GM12878 (cell line): ENCODE measurements around the gene NIPA2. TPM values are rescaled to one million over a fixed set of nuclear protein-coding genes. Genes with fewer than 3 reads are reported as not detected.

ENCODE experiments used
- ATAC-seq: fragments of 200-7000 bp; cut with Tn5 transposase; 3 replicates; pipeline ENCODE4 v1.9.1; 2020; ENCODE audit warnings: mild to moderate bottlenecking, moderate library complexity
- BruUV-seq: library from RNA; stranded (reverse); fragments of 400-500 nt; replicated peaks from 2 replicates; lab custom pipeline; 2021; lab: Mats Ljungman, UMichigan
- CTCF ChIA-PET: fragments of 300-600 bp; sonication (Branson Sonifier 250); formaldehyde crosslinking; extraction: SDS; loops from one replicate; lab custom pipeline; 2021; ENCODE audit warnings: inconsistent platforms; lab: Yijun Ruan, JAX
- POLR2A ChIA-PET: fragments of 350-600 bp; formaldehyde crosslinking; extraction: SDS; loops from one replicate; lab custom pipeline; 2021; ENCODE audit warnings: inconsistent platforms; lab: Charles Lee
- RAD21 ChIA-PET: fragments of 300-600 bp; sonication (Branson Sonifier 250); formaldehyde crosslinking; loops from one replicate; lab custom pipeline; 2023; ENCODE audit warnings: antibody characterized with exemption; ENCODE audit not compliant: unreplicated experiment; lab: Charles Lee
- SMC1A ChIA-PET: fragments of 300-600 bp; sonication (Branson Sonifier 250); formaldehyde crosslinking; loops from one replicate; lab custom pipeline; 2023; ENCODE audit not compliant: unreplicated experiment, uncharacterized antibody; lab: Charles Lee
- DNase-seq: peaks from one replicate; pipeline ENCODE4 v3.0.0-alpha.2; 2011; ENCODE audit warnings: low read depth, low spot score
- FAIRE-seq: peaks from 3 replicates; lab custom pipeline; 2011; peaks lifted over from hg19 to GRCh38; lab: Jason Lieb, UNC
- H2AFZ ChIP-seq: 2 replicates; pipeline ENCODE4 v1.6.0; 2011; ENCODE audit warnings: low read depth, low read length, control low read depth; ENCODE audit not compliant: control insufficient read depth
- H3K27ac ChIP-seq: 2 replicates; pipeline ENCODE4 v1.5.1; 2011; ENCODE audit warnings: control low read depth; ENCODE audit not compliant: control insufficient read depth, insufficient read depth
- H3K27me3 ChIP-seq, 2 experiments: replicated peaks in 1 of 2; 2 replicates each; pipeline versions ENCODE4 v1.6.0 to v1.6.1; 2011; ENCODE audit warnings: low read length in 1 of 2; ENCODE audit not compliant: control insufficient read depth in 2 of 2, insufficient read depth in 2 of 2
- H3K36me3 ChIP-seq, 2 experiments: 2 replicates each; pipeline ENCODE4 v1.5.1; 2011; ENCODE audit warnings: low read length in 1 of 2; ENCODE audit not compliant: control insufficient read depth in 2 of 2, insufficient read depth in 2 of 2
- H3K4me1 ChIP-seq: 2 replicates; pipeline ENCODE4 v1.6.1; 2011; ENCODE audit warnings: mild to moderate bottlenecking, low read length, moderate library complexity, mixed read lengths; ENCODE audit not compliant: control insufficient read depth, insufficient read depth
- H3K4me2 ChIP-seq: 2 replicates; pipeline ENCODE4 v1.6.0; 2011; ENCODE audit warnings: control low read depth; ENCODE audit not compliant: control insufficient read depth, insufficient read depth
- H3K4me3 ChIP-seq: fragments of 200-600 bp; sonication (generic); 2 replicates; pipeline ENCODE4 v1.5.1; 2016
- H3K79me2 ChIP-seq: 2 replicates; pipeline ENCODE4 v1.6.0; 2011; ENCODE audit warnings: low read length; ENCODE audit not compliant: control insufficient read depth, insufficient read depth
- H3K9ac ChIP-seq: 2 replicates; pipeline ENCODE4 v1.8.0; 2011; ENCODE audit warnings: low read length, control low read depth, mixed read lengths; ENCODE audit not compliant: control insufficient read depth, insufficient read depth
- H3K9me3 ChIP-seq: replicated peaks from 3 replicates; pipeline ENCODE4 v1.5.1; 2011; ENCODE audit warnings: mild to moderate bottlenecking, low read length; ENCODE audit not compliant: control insufficient read depth, insufficient read depth
- H4K20me1 ChIP-seq: 2 replicates; pipeline ENCODE4 v1.6.0; 2011; ENCODE audit not compliant: control insufficient read depth, insufficient read depth
- ATF7 ChIP-seq: fragments of 450-650 bp; IDR thresholded peaks from 2 replicates; pipeline ENCODE4 v1.6.1; 2016; ENCODE audit warnings: low read depth, mild to moderate bottlenecking
- BRCA1 ChIP-seq: IDR thresholded peaks from 2 replicates; pipeline ENCODE4 v1.6.1; 2011; ENCODE audit warnings: low read depth, low read length, improper control_type of control experiment
- EZH2 ChIP-seq: IDR thresholded peaks from 2 replicates; pipeline ENCODE4 v1.6.1; 2012; ENCODE audit warnings: low read depth, mild to moderate bottlenecking, control low read depth, inconsistent platforms, low read length, borderline replicate concordance; ENCODE audit not compliant: control insufficient read depth
- HCFC1 ChIP-seq: fragments of 150-350 bp; IDR thresholded peaks from 2 replicates; pipeline ENCODE4 v1.6.1; 2014; ENCODE audit warnings: low read length
- KDM1A ChIP-seq: fragments of 200-600 bp; sonication (generic); IDR thresholded peaks from 2 replicates; pipeline ENCODE4 v1.6.1; 2016; ENCODE audit warnings: borderline replicate concordance
- KLF5 ChIP-seq: fragments of 450-650 bp; IDR thresholded peaks from 2 replicates; pipeline ENCODE4 v1.6.1; 2014; ENCODE audit warnings: mild to moderate bottlenecking; ENCODE audit not compliant: partially characterized antibody
- NKRF ChIP-seq: fragments of 450-650 bp; conservative IDR thresholded peaks from 2 replicates; pipeline ENCODE4 v1.6.1; 2017; ENCODE audit warnings: mild to moderate bottlenecking, moderate library complexity
- PML ChIP-seq: IDR thresholded peaks from 2 replicates; pipeline ENCODE4 v1.6.1; 2012; ENCODE audit warnings: low read length, inconsistent platforms
- RFX5 ChIP-seq: IDR thresholded peaks from 2 replicates; pipeline ENCODE4 v1.6.1; 2011; ENCODE audit warnings: low read depth, low read length, improper control_type of control experiment
- SIX5 ChIP-seq: IDR thresholded peaks from 2 replicates; pipeline ENCODE4 v1.6.1; 2011; ENCODE audit warnings: mild to moderate bottlenecking, low read depth, low read length, moderate library complexity; ENCODE audit not compliant: severe bottlenecking
- SMAD1 ChIP-seq: fragments of 450-650 bp; IDR thresholded peaks from 2 replicates; pipeline ENCODE4 v1.6.1; 2018; ENCODE audit warnings: mild to moderate bottlenecking, low read depth; ENCODE audit not compliant: partially characterized antibody
- SUPT20H ChIP-seq: IDR thresholded peaks from 2 replicates; pipeline ENCODE4 v1.6.1; 2011; ENCODE audit warnings: low read depth, mild to moderate bottlenecking, low read length, moderate library complexity, borderline replicate concordance; ENCODE audit not compliant: control insufficient read depth
- whole genome bisulfite sequencing: methylation state at CpG from one replicate; pipeline ENCODE4 v1.1.6; 2016; ENCODE audit warnings: low lambda C conversion rate; ENCODE audit not compliant: insufficient replicate concordance, insufficient coverage; ENCODE audit errors: missing lambda C conversion rate; 5-methylcytosine and 5-hydroxymethylcytosine counted together
- in situ Hi-C: fragments of 300-500 bp; cut with MboI; formaldehyde crosslinking; loops from 9 replicates; pipeline ENCODE4 v1.14.3; 2018; ENCODE audit warnings: mixed read lengths
- intact Hi-C: fragments of 100-400 bp; cut with micrococcal nuclease; formaldehyde crosslinking; loops from one replicate; pipeline ENCODE4 v1.14.2; 2022; ENCODE audit not compliant: unreplicated experiment
- polyA plus RNA-seq, 11 experiments: library from polyadenylated mRNA; depleted of rRNA in 4 of 11; unstranded in 6 of 11; stranded (reverse) in 5 of 11; fragments of >200 nt; fragmentation: Nextera tagmentation in 4 of 11; fragmentation: Illumina TruSeq in 1 of 11; extraction: Ambion mirVana in 4 of 11; extraction: Trizol in 1 of 11; gene quantifications; 1 replicate in 1 of 11; 2 replicates in 10 of 11; pipeline versions ENCODE4 v1.2.1 to v1.2.3, GENCODE V29; 2011 to 2016; ENCODE audit warnings: inconsistent platforms in 2 of 11, missing spikeins in 2 of 11, low read depth in 1 of 11
- total RNA-seq, 4 experiments: library from RNA; depleted of rRNA in 3 of 4; stranded (reverse); fragments of >200 nt in 3 of 4; fragmentation: Illumina TruSeq in 1 of 4; extraction: Trizol in 1 of 4; gene quantifications; 2 replicates each; pipeline versions ENCODE4 v1.2.1 to v1.2.3, GENCODE V29; 2013 to 2021

Gene NIPA2
- total and polyA plus RNA-seq, 10 of the 15 experiments (the other 5 are each of a cell fraction or from before 2014, with no cell fraction given): 24.4 to 159 (median 96.5) TPM

- H3K4me1 ChIP-seq: no peaks in the 10 kb centered on the region
- no peak overlapping the region for H3K9ac ChIP-seq
- no peak for FAIRE-seq
- intact Hi-C loops (no loop called here), in situ Hi-C loops (no loop called here)
- no peak overlapping the region for H3K4me3 ChIP-seq
- CTCF ChIA-PET: no interaction called here
- TF ChIP-seq SMAD1 (no peak), RFX5 (no peak), SUPT20H (no peak), PML (no peak), EZH2 (no peak), NKRF (no peak), HCFC1 (no peak), SIX5 (no peak), BRCA1 (no peak), KDM1A (no peak), ATF7 (no peak), KLF5 (no peak)
- WGBS: 83% methylated on average over 19 of the region's 19 CpGs
- POLR2A ChIA-PET: no interaction called here
- no peak overlapping the region for H2AFZ ChIP-seq
- H3K79me2 ChIP-seq: no peaks in the 10 kb centered on the region
- H3K27ac ChIP-seq: no peak overlapping the region
- H3K27me3 ChIP-seq: no peaks in the 10 kb centered on the region
- H3K4me2 ChIP-seq: no peak overlapping the region
- peaks cover 5 to 14% of the 10 kb centered on the region in 2 experiments; a peak in 3 of 4 replicates for H3K36me3 ChIP-seq
- no peaks in the 10 kb centered on the region; the same call in 2 of the 3 replicates for H3K9me3 ChIP-seq
- DNase-seq: no peak
- RAD21 ChIA-PET: no interaction called here
- no peaks in the 10 kb centered on the region for H4K20me1 ChIP-seq
- no TSS peak for BruUV-seq
- SMC1A ChIA-PET: no interaction called here
- ATAC-seq: no peak
These were observed 42.7 kb downstream of the NIPA2 start for GRCh38 chr15:22880981-22881738.
